ENCODE data around the gene AMBP.

Gene AMBP

GRCh38 chr9:114077162-114077837, 800 bp downstream of the AMBP start:
- TF ChIP-seq TAF1 (IDR thresholded peaks at IDR 0.05; ENCODE audit: borderline replicate concordance, insufficient read depth, low read length) (no peak), FOXP2 (optimal IDR thresholded peaks at IDR 0.05; ENCODE audit: borderline replicate concordance, extremely low read depth, extremely low read length, insufficient read depth) (no peak), SIN3A (IDR thresholded peaks at IDR 0.05; ENCODE audit: borderline replicate concordance, insufficient read depth, low read length) (no peak), POLR2AphosphoS5 (IDR thresholded peaks at IDR 0.05; ENCODE audit: low read depth, low read length) (no peak)
- TF ChIP-seq, protein P1, sequence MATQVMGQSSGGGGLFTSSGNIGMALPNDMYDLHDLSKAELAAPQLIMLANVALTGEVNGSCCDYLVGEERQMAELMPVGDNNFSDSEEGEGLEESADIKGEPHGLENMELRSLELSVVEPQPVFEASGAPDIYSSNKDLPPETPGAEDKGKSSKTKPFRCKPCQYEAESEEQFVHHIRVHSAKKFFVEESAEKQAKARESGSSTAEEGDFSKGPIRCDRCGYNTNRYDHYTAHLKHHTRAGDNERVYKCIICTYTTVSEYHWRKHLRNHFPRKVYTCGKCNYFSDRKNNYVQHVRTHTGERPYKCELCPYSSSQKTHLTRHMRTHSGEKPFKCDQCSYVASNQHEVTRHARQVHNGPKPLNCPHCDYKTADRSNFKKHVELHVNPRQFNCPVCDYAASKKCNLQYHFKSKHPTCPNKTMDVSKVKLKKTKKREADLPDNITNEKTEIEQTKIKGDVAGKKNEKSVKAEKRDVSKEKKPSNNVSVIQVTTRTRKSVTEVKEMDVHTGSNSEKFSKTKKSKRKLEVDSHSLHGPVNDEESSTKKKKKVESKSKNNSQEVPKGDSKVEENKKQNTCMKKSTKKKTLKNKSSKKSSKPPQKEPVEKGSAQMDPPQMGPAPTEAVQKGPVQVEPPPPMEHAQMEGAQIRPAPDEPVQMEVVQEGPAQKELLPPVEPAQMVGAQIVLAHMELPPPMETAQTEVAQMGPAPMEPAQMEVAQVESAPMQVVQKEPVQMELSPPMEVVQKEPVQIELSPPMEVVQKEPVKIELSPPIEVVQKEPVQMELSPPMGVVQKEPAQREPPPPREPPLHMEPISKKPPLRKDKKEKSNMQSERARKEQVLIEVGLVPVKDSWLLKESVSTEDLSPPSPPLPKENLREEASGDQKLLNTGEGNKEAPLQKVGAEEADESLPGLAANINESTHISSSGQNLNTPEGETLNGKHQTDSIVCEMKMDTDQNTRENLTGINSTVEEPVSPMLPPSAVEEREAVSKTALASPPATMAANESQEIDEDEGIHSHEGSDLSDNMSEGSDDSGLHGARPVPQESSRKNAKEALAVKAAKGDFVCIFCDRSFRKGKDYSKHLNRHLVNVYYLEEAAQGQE (IDR thresholded peaks at IDR 0.05; ENCODE audit: insufficient read depth in 1 of 2, low read depth in 2 of 2, low read length in 2 of 2): no peak

GRCh38 chr9:114076237-114077161, 1.6 kb downstream of the AMBP start:
- TF ChIP-seq, protein P1 (IDR thresholded peaks at IDR 0.05; ENCODE audit: insufficient read depth in 1 of 2, low read depth in 2 of 2, low read length in 2 of 2): no peak
- TF ChIP-seq SIN3A (IDR thresholded peaks at IDR 0.05; ENCODE audit: borderline replicate concordance, insufficient read depth, low read length): no peak
- TF ChIP-seq TAF1 (IDR thresholded peaks at IDR 0.05; ENCODE audit: borderline replicate concordance, insufficient read depth, low read length): no peak
- no peak for TF ChIP-seq FOXP2 (optimal IDR thresholded peaks at IDR 0.05; ENCODE audit: borderline replicate concordance, extremely low read depth, extremely low read length, insufficient read depth)
- no peak for TF ChIP-seq POLR2AphosphoS5 (IDR thresholded peaks at IDR 0.05; ENCODE audit: low read depth, low read length)

DNA sequence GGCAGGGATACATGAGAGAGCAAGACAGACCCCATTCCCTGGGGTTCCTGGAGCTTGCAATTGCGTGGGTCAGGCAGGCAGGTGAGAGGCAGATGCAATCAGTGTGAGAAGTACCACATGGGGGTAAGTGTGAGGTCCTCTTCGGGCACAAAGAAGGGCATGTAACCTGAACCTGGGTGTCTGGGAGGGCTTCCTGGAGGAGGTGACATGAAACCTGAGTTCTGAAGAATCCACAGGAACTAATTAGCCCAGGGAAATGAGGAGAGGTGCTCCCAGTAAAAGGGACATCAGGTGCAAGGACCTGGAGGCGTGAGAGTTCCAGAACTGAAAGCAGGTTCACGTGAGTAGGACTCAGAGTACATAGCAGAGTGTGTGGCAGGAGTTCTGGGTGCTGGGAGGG, 2.5 kb downstream of the AMBP start:
- TF ChIP-seq FOXP2 (optimal IDR thresholded peaks at IDR 0.05; ENCODE audit: borderline replicate concordance, extremely low read depth, extremely low read length, insufficient read depth) (no peak), TAF1 (IDR thresholded peaks at IDR 0.05; ENCODE audit: borderline replicate concordance, insufficient read depth, low read length) (no peak), SIN3A (IDR thresholded peaks at IDR 0.05; ENCODE audit: borderline replicate concordance, insufficient read depth, low read length) (no peak), POLR2AphosphoS5 (IDR thresholded peaks at IDR 0.05; ENCODE audit: low read depth, low read length) (no peak)
- TF ChIP-seq, protein P1 (IDR thresholded peaks at IDR 0.05; ENCODE audit: insufficient read depth in 1 of 2, low read depth in 2 of 2, low read length in 2 of 2): no peak

- TF ChIP-seq TAF1 (IDR thresholded peaks at IDR 0.05; ENCODE audit: borderline replicate concordance, insufficient read depth, low read length): no peak
- TF ChIP-seq POLR2AphosphoS5 (IDR thresholded peaks at IDR 0.05; ENCODE audit: low read depth, low read length): no peak
- TF ChIP-seq FOXP2 (optimal IDR thresholded peaks at IDR 0.05; ENCODE audit: borderline replicate concordance, extremely low read depth, extremely low read length, insufficient read depth): no peak
- no peak for TF ChIP-seq SIN3A (IDR thresholded peaks at IDR 0.05; ENCODE audit: borderline replicate concordance, insufficient read depth, low read length)
- TF ChIP-seq, protein P1 (IDR thresholded peaks at IDR 0.05; ENCODE audit: insufficient read depth in 1 of 2, low read depth in 2 of 2, low read length in 2 of 2): no peak
Measured at GRCh38 chr9:114072184-114073140, 5.6 kb downstream of the AMBP start.

Measured in PFSK-1 (cell line).